OCI-LY3 (cell line): ENCODE data around the gene FGF22.

Experiments
- H2AFZ ChIP-seq: fragments of 200-600, 300-600 bp; shearing (Covaris generic); 2 replicates; pipeline ENCODE4 v1.6.0; 2014; ENCODE audit warnings: antibody characterized with exemption, low read depth, low read length
- H3K27ac ChIP-seq: fragments of 200-600, 300-600 bp; sonication (generic); 2 replicates; pipeline ENCODE4 v1.5.1; 2014; ENCODE audit warnings: mild to moderate bottlenecking, low read length, moderate library complexity, mixed read lengths
- H3K27me3 ChIP-seq: fragments of 200-600, 300-600 bp; sonication (generic); 2 replicates; pipeline ENCODE4 v1.6.1; 2014; ENCODE audit warnings: low read depth, low read length, mixed read lengths
- H3K36me3 ChIP-seq: fragments of 200-600, 300-600 bp; sonication (generic); replicated peaks from 2 replicates; pipeline ENCODE3; 2014; ENCODE audit warnings: low read depth, low read length, mixed read lengths
- H3K4me1 ChIP-seq: fragments of 300-600, 200-600 bp; sonication (generic); 2 replicates; pipeline ENCODE4 v1.6.1; 2014; ENCODE audit warnings: low read length, mixed read lengths
- H3K4me2 ChIP-seq: fragments of 200-600, 300-600 bp; sonication (generic); 2 replicates; pipeline ENCODE4 v1.6.1; 2014; ENCODE audit warnings: low read length, mixed read lengths
- H3K4me3 ChIP-seq: fragments of 300-600, 200-600 bp; sonication (generic); 2 replicates; pipeline ENCODE4 v1.5.1; 2014; ENCODE audit warnings: antibody characterized with exemption, mild to moderate bottlenecking, low read length, moderate library complexity
- H3K79me2 ChIP-seq: fragments of 300-600, 200-600 bp; shearing (Covaris generic); 2 replicates; pipeline ENCODE4 v1.6.1; 2014; ENCODE audit warnings: mild to moderate bottlenecking, low read length, mixed read lengths
- H3K9ac ChIP-seq: fragments of 300-600, 200-600 bp; shearing (Covaris generic); 2 replicates; pipeline ENCODE4 v1.6.0; 2014; ENCODE audit warnings: mild to moderate bottlenecking, low read length, moderate library complexity
- H3K9me3 ChIP-seq: fragments of 200-600, 300-600 bp; shearing (Covaris generic); 2 replicates; pipeline ENCODE4 v1.6.1; 2014; ENCODE audit warnings: low read length, mixed read lengths; ENCODE audit not compliant: insufficient read depth
- H4K20me1 ChIP-seq: fragments of 200-600, 300-600 bp; sonication (generic); 2 replicates; pipeline ENCODE4 v1.6.1; 2016; ENCODE audit warnings: low read length, mixed read lengths; ENCODE audit not compliant: insufficient read depth
- EZH2phosphoT487 ChIP-seq: fragments of 200-600 bp; shearing (Covaris generic); IDR thresholded peaks from 2 replicates; pipeline ENCODE4 v1.6.1; 2018; ENCODE audit warnings: antibody characterized with exemption, mixed run types, low read depth
- TF ChIP-seq, protein P1 (sequence below): fragments of 200-600, 300-600 bp; sonication (generic); IDR thresholded peaks from 2 replicates; pipeline ENCODE4 v1.5.1; 2014; ENCODE audit warnings: antibody characterized with exemption, low read length, low read depth

FGF22 gene

DNA sequence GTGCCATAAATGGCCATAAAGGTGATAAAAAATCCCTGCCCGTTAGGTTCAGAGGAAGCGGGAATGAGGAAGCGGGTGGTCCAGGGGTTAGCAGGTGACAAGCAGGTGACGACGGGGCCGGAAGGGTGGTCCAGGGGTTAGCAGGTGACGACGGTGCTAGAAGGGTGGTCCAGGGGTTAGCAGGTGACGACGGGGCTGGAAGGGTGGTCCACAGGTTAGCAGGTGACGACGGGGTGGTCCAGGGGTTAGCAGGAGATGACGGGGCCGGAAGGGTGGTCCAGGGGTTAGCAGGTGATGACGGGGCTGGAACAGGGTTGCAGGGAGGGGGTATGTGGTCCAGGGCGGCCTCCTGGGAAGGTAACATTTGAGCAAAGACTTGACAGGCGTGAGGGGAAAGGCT, 49.3 kb downstream of the FGF22 start:
- no peak for TF ChIP-seq EZH2phosphoT487
- TF ChIP-seq, protein P1, sequence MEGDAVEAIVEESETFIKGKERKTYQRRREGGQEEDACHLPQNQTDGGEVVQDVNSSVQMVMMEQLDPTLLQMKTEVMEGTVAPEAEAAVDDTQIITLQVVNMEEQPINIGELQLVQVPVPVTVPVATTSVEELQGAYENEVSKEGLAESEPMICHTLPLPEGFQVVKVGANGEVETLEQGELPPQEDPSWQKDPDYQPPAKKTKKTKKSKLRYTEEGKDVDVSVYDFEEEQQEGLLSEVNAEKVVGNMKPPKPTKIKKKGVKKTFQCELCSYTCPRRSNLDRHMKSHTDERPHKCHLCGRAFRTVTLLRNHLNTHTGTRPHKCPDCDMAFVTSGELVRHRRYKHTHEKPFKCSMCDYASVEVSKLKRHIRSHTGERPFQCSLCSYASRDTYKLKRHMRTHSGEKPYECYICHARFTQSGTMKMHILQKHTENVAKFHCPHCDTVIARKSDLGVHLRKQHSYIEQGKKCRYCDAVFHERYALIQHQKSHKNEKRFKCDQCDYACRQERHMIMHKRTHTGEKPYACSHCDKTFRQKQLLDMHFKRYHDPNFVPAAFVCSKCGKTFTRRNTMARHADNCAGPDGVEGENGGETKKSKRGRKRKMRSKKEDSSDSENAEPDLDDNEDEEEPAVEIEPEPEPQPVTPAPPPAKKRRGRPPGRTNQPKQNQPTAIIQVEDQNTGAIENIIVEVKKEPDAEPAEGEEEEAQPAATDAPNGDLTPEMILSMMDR = no peak

GRCh38 chr19:690203-690602, 50.5 kb downstream of the FGF22 start:
- Histone ChIP-seq H3K4me2 (no peak overlapping the region), H2AFZ (no peak overlapping the region), H3K36me3 (no peaks in the 10 kb centered on the region), H3K79me2 (no peaks in the 10 kb centered on the region), H4K20me1 (no peaks in the 10 kb centered on the region), H3K27me3 (no peaks in the 10 kb centered on the region), H3K4me1 (no peaks in the 10 kb centered on the region), H3K9ac (no peak overlapping the region), H3K9me3 (no peaks in the 10 kb centered on the region), H3K4me3 (no peak overlapping the region), H3K27ac (no peak overlapping the region)
- no peak for TF ChIP-seq EZH2phosphoT487
- TF ChIP-seq, protein P1 = no peak

More for the DNA sequence above, 49.3 kb downstream of the FGF22 start:
- H2AFZ ChIP-seq = no peak overlapping the region
- H3K4me1 ChIP-seq = no peaks in the 10 kb centered on the region
- H3K9me3 ChIP-seq = no peaks in the 10 kb centered on the region
- no peak overlapping the region for H3K9ac ChIP-seq
- no peak overlapping the region for H3K27ac ChIP-seq
- H4K20me1 ChIP-seq = no peaks in the 10 kb centered on the region
- no peak overlapping the region for H3K4me3 ChIP-seq
- no peak overlapping the region for H3K4me2 ChIP-seq
- no peaks in the 10 kb centered on the region for H3K79me2 ChIP-seq
- H3K27me3 ChIP-seq = no peaks in the 10 kb centered on the region
- H3K36me3 ChIP-seq = no peaks in the 10 kb centered on the region
